Measurements from ENCODE around the gene ZNHIT2.

Gene ZNHIT2

GRCh38 chr11:65111744-65112545, 5.6 kb downstream of the ZNHIT2 start, which contains the start of gene TM7SF2:
TSS of gene TM7SF2 (plus strand) at chr11:65111872. CDS start at chr11:65112016, 144 bp downstream.
- Histone ChIP-seq H3K4me1 (ENCODE audit: low read length) (peaks cover 31% of the 10 kb centered on the region), H3K27ac (ENCODE audit: low read length) (peak within 1 kb of the TSS; percentile 62), H2AFZ (ENCODE audit: low read depth, low read length) (peak within 1 kb of the TSS; percentile 66), H3K4me3 (ENCODE audit: low read length) (peak within 1 kb of the TSS; percentile 87), H3K79me2 (ENCODE audit: low read length) (peaks cover 24% of the 10 kb centered on the region), H3K9me3 (ENCODE audit: insufficient read depth, low read length) (no peaks in the 10 kb centered on the region), H3K27me3 (ENCODE audit: low read depth, low read length) (no peaks in the 10 kb centered on the region), H4K20me1 (ENCODE audit: insufficient read depth, low read length) (peaks cover 5% of the 10 kb centered on the region), H3K4me2 (ENCODE audit: low read length) (peak within 1 kb of the TSS; percentile 90), H3K36me3 (replicated peaks; ENCODE audit: low read depth, low read length) (peaks cover 23% of the 10 kb centered on the region), H3K9ac (ENCODE audit: low read length) (peak within 1 kb of the TSS; percentile 85)
- TF ChIP-seq EZH2phosphoT487 (IDR thresholded peaks at IDR 0.05; ENCODE audit: low read depth) = no peak
- TF ChIP-seq CTCF (IDR thresholded peaks at IDR 0.05; ENCODE audit: low read depth, low read length) = no peak

DNA sequence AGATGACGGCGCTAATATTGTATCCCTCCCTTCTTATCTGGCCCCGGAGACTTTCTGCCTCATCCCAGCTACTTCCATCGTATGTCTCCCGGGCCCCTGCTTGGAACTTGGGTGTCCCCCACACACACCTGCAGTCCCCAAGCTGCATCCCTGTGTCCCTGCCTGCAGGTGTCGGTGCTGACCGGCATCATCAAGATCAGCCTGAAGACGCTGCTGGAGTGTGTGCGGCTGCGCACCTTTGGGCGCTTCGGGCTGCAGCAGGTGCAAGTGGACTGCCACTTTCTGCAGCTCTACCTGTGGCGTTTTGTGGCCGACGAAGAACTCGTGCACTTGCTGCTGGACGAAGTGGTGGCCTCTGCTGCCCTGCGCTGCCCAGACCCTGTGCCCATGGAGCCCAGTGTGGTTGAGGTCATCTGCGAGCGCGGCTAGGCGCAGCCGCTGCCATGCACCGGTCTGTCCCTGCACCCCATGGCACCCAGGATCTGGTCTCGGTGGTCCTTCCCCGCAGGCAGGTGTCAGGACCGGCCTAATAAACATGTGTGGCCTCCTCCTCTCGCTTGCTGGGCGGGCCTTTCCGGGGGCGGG, 6.2 kb downstream of the ZNHIT2 start:
- no peaks in the 10 kb centered on the region for H3K27me3 ChIP-seq (ENCODE audit: low read depth, low read length)
- no peak overlapping the region for H2AFZ ChIP-seq (ENCODE audit: low read depth, low read length)
- H3K79me2 ChIP-seq (ENCODE audit: low read length) = peaks cover 17% of the 10 kb centered on the region
- H4K20me1 ChIP-seq (ENCODE audit: insufficient read depth, low read length) = peaks cover 5% of the 10 kb centered on the region
- peaks cover 19% of the 10 kb centered on the region for H3K36me3 ChIP-seq (replicated peaks; ENCODE audit: low read depth, low read length)
- no peak overlapping the region for H3K9ac ChIP-seq (ENCODE audit: low read length)
- H3K9me3 ChIP-seq (ENCODE audit: insufficient read depth, low read length) = no peaks in the 10 kb centered on the region
- peaks cover 24% of the 10 kb centered on the region for H3K4me1 ChIP-seq (ENCODE audit: low read length)
- H3K4me2 ChIP-seq (ENCODE audit: low read length) = peak overlapping the region; percentile 65
- H3K4me3 ChIP-seq (ENCODE audit: low read length) = peak overlapping the region; percentile 41
- no peak for TF ChIP-seq CTCF (IDR thresholded peaks at IDR 0.05; ENCODE audit: low read depth, low read length)
- no peak for TF ChIP-seq EZH2phosphoT487 (IDR thresholded peaks at IDR 0.05; ENCODE audit: low read depth)
- H3K27ac ChIP-seq (ENCODE audit: low read length) = no peak overlapping the region

GRCh38 chr11:65110354-65110861, 7.1 kb downstream of the ZNHIT2 start:
- Histone ChIP-seq H4K20me1 (ENCODE audit: insufficient read depth, low read length) (peaks cover 5% of the 10 kb centered on the region), H3K36me3 (replicated peaks; ENCODE audit: low read depth, low read length) (peaks cover 19% of the 10 kb centered on the region), H3K79me2 (ENCODE audit: low read length) (peaks cover 11% of the 10 kb centered on the region), H2AFZ (ENCODE audit: low read depth, low read length) (no peak overlapping the region), H3K4me1 (ENCODE audit: low read length) (peaks cover 21% of the 10 kb centered on the region), H3K9ac (ENCODE audit: low read length) (no peak overlapping the region), H3K9me3 (ENCODE audit: insufficient read depth, low read length) (no peaks in the 10 kb centered on the region), H3K4me2 (ENCODE audit: low read length) (peak overlapping the region; percentile 41), H3K27me3 (ENCODE audit: low read depth, low read length) (no peaks in the 10 kb centered on the region), H3K4me3 (ENCODE audit: low read length) (no peak overlapping the region; the same call in 1 of the 2 replicates), H3K27ac (ENCODE audit: low read length) (peak overlapping the region; percentile 20; the same call in 1 of the 2 replicates)
- TF ChIP-seq EZH2phosphoT487 (IDR thresholded peaks at IDR 0.05; ENCODE audit: low read depth) = no peak
- peak; percentile 92 for TF ChIP-seq CTCF (IDR thresholded peaks at IDR 0.05; ENCODE audit: low read depth, low read length)
